Fibroblast of lung (primary cell): ENCODE results near the gene ARHGAP11B.

ENCODE experiments used
- EZH2 ChIP-seq: IDR thresholded peaks from 2 replicates; pipeline ENCODE4 v1.5.1; 2012; ENCODE audit warnings: low read length, control low read depth, mild to moderate bottlenecking; ENCODE audit errors: missing control alignments
- TF ChIP-seq, protein P1 (sequence below), 2 donors: IDR thresholded peaks in 1 of 2; conservative IDR thresholded peaks in 1 of 2; 1 replicate in 1 of 2; 2 replicates in 1 of 2; pipeline ENCODE4 v1.5.1; 2011 to 2012; ENCODE audit warnings: low read length in 2 of 2, control low read depth in 1 of 2, inconsistent platforms in 1 of 2, low read depth in 1 of 2, mild to moderate bottlenecking in 1 of 2

DNA sequence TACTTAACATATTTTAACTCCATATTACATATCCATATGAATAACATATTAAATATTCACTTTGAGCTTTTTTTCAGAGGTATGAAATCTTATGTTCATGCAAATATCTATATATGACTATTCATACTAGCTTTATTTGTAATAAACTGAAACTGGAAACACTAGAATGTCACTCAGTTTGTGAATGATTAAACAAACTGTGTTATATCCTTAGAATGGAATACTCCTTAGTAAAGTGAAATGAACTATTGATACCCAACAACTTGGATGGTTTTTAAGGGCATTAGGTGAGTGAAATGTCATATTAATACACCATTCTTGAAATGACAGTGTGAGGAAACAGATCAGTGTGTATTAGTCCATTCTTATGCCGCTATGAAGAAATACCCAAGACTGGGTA, 45.4 kb downstream of the ARHGAP11B start:
- no peak for TF ChIP-seq EZH2
- TF ChIP-seq, protein P1, sequence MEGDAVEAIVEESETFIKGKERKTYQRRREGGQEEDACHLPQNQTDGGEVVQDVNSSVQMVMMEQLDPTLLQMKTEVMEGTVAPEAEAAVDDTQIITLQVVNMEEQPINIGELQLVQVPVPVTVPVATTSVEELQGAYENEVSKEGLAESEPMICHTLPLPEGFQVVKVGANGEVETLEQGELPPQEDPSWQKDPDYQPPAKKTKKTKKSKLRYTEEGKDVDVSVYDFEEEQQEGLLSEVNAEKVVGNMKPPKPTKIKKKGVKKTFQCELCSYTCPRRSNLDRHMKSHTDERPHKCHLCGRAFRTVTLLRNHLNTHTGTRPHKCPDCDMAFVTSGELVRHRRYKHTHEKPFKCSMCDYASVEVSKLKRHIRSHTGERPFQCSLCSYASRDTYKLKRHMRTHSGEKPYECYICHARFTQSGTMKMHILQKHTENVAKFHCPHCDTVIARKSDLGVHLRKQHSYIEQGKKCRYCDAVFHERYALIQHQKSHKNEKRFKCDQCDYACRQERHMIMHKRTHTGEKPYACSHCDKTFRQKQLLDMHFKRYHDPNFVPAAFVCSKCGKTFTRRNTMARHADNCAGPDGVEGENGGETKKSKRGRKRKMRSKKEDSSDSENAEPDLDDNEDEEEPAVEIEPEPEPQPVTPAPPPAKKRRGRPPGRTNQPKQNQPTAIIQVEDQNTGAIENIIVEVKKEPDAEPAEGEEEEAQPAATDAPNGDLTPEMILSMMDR (conservative IDR thresholded peaks at IDR 0.05 in 1 of 2, IDR thresholded peaks at IDR 0.05 in 1 of 2; ENCODE audit: low read depth in 1 of 2, low read length in 2 of 2): no peak
